Mesendoderm (in vitro differentiated cells): ENCODE results near the gene SHC4.

Source experiments
- DNase-seq: peaks from one replicate; pipeline ENCODE4 v3.0.0; 2013
- H2AK5ac ChIP-seq: 2 replicates; pipeline ENCODE4 v1.6.1; 2013; ENCODE audit warnings: low read length, inconsistent platforms
- H2BK120ac ChIP-seq: 2 replicates; pipeline ENCODE4 v1.6.1; 2013; ENCODE audit warnings: low read depth, mild to moderate bottlenecking, low read length, moderate library complexity, mixed read lengths
- H2BK15ac ChIP-seq: replicated peaks from 2 replicates; pipeline ENCODE4 v1.6.1; 2013; ENCODE audit warnings: low read depth, mild to moderate bottlenecking, moderate library complexity
- H2BK5ac ChIP-seq: 2 replicates; pipeline ENCODE4 v1.6.1; 2013; ENCODE audit warnings: low read length, inconsistent platforms
- H3K18ac ChIP-seq: 2 replicates; pipeline ENCODE4 v1.6.1; 2013; ENCODE audit warnings: mild to moderate bottlenecking, low read length, mixed read lengths
- H3K23ac ChIP-seq: one replicate; pipeline ENCODE4 v1.6.1; 2013; ENCODE audit warnings: low read length
- H3K27ac ChIP-seq: 2 replicates; pipeline ENCODE4 v1.5.1; 2013; ENCODE audit warnings: low read depth, mild to moderate bottlenecking, inconsistent platforms, low read length, moderate library complexity
- H3K27me3 ChIP-seq: 2 replicates; pipeline ENCODE4 v1.6.1; 2013; ENCODE audit warnings: low read length, control low read depth, mild to moderate bottlenecking, inconsistent platforms; ENCODE audit not compliant: insufficient read depth, poor library complexity
- H3K36me3 ChIP-seq: 2 replicates; pipeline ENCODE4 v1.6.1; 2013; ENCODE audit warnings: low read length, inconsistent platforms; ENCODE audit not compliant: control insufficient read depth, insufficient read depth
- H3K4ac ChIP-seq: one replicate; pipeline ENCODE4 v1.6.1; 2013; ENCODE audit warnings: low read depth, mild to moderate bottlenecking, low read length, moderate library complexity
- H3K4me1 ChIP-seq: 2 replicates; pipeline ENCODE4 v1.6.1; 2013; ENCODE audit warnings: low read depth, low read length, inconsistent platforms; ENCODE audit not compliant: control insufficient read depth
- H3K4me2 ChIP-seq: 2 replicates; pipeline ENCODE4 v1.6.1; 2013; ENCODE audit warnings: low read length
- H3K4me3 ChIP-seq: 2 replicates; pipeline ENCODE4 v1.5.1; 2013; ENCODE audit warnings: mild to moderate bottlenecking, low read length
- H3K56ac ChIP-seq: one replicate; pipeline ENCODE4 v1.6.1; 2013; ENCODE audit warnings: low read length
- H3K79me1 ChIP-seq: 2 replicates; pipeline ENCODE4 v1.6.1; 2013; ENCODE audit warnings: low read length, inconsistent platforms
- H3K79me2 ChIP-seq: 2 replicates; pipeline ENCODE4 v1.6.1; 2013; ENCODE audit warnings: mild to moderate bottlenecking, low read length; ENCODE audit not compliant: control insufficient read depth, insufficient read depth
- H3K9ac ChIP-seq: 2 replicates; pipeline ENCODE4 v1.6.1; 2013; ENCODE audit warnings: low read length, inconsistent platforms
- H4K5ac ChIP-seq: one replicate; pipeline ENCODE4 v1.6.1; 2013; ENCODE audit warnings: low read length
- H4K8ac ChIP-seq: one replicate; pipeline ENCODE4 v1.6.1; 2013; ENCODE audit warnings: low read depth, mild to moderate bottlenecking, control low read depth, low read length, moderate library complexity
- WGBS: extraction: QIAGEN DNeasy Blood & Tissue Kit; methylation state at CpG from one replicate; pipeline ENCODE4 v1.1.7; 2013; ENCODE audit warnings: low lambda C conversion rate, missing lambda C conversion rate; ENCODE audit not compliant: insufficient coverage; ENCODE audit errors: extremely low coverage; 5-methylcytosine and 5-hydroxymethylcytosine counted together

SHC4 gene

DNA sequence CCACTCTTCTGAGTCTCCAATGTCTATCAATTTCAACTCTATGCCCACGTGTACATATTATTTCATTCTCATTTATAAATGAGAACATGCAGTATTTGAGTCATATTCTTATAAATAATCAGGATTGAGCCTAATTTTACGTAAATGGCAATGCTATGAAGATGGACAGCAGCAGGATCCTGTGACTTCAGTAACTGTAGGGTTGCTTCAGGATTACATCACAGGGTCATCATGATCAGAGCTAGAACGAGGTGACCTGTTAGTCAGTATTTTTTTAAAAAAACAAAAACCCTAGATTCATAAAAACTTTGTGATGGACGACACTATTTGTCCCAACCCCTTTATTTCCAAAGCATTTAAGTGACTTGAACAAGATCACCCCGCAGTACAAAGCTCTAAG lies 21.8 kb downstream of the SHC4 start:
- Histone ChIP-seq H2BK120ac (no peak overlapping the region), H3K4me2 (no peak overlapping the region), H3K56ac (no peak overlapping the region), H2BK15ac (no peak overlapping the region), H3K79me1 (no peaks in the 10 kb centered on the region), H4K8ac (no peak overlapping the region), H2BK5ac (no peak overlapping the region), H3K27ac (no peak overlapping the region), H3K18ac (no peak overlapping the region), H2AK5ac (no peak overlapping the region), H4K5ac (no peak overlapping the region), H3K36me3 (no peaks in the 10 kb centered on the region), H3K79me2 (no peaks in the 10 kb centered on the region), H3K23ac (no peak overlapping the region), H3K4ac (no peak overlapping the region), H3K4me3 (no peak overlapping the region), H3K4me1 (no peaks in the 10 kb centered on the region), H3K27me3 (no peaks in the 10 kb centered on the region), H3K9ac (no peak overlapping the region)
- DNase-seq: no peak
- 100% methylated on average over 1 of the region's 5 CpGs for WGBS

DNA sequence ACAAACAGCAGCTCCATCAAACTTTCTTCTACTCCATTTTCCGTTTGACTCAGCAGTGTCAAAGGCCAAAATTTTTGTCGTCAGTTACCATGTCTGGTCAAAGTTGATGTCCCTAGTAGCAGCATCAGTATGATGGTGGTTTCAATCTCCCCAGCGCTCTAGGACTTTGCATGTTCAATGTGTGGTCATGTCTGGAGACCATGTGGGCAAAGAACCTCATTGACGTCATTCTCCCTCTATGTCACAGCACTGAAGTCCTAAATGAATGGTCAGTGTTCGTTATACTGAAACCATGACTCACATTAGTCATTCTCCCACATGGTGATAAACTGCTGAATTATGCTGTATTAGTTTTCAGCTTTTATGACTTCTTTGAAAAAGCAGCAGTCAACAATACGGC lies 23.2 kb downstream of the SHC4 start:
- Histone ChIP-seq H3K27ac (no peak overlapping the region), H3K79me1 (no peaks in the 10 kb centered on the region), H3K4me3 (no peak overlapping the region), H2BK120ac (no peak overlapping the region), H3K23ac (no peak overlapping the region), H2BK15ac (no peak overlapping the region), H3K4ac (no peak overlapping the region), H3K27me3 (no peaks in the 10 kb centered on the region), H3K36me3 (no peaks in the 10 kb centered on the region), H4K5ac (no peak overlapping the region), H2AK5ac (no peak overlapping the region), H3K4me2 (no peak overlapping the region), H3K18ac (no peak overlapping the region), H2BK5ac (no peak overlapping the region), H3K56ac (no peak overlapping the region), H3K9ac (no peak overlapping the region), H3K79me2 (no peaks in the 10 kb centered on the region), H4K8ac (no peak overlapping the region), H3K4me1 (no peaks in the 10 kb centered on the region)
- no peak for DNase-seq
- no CpG with 5 or more reads among the region's 6 CpGs for WGBS

DNA sequence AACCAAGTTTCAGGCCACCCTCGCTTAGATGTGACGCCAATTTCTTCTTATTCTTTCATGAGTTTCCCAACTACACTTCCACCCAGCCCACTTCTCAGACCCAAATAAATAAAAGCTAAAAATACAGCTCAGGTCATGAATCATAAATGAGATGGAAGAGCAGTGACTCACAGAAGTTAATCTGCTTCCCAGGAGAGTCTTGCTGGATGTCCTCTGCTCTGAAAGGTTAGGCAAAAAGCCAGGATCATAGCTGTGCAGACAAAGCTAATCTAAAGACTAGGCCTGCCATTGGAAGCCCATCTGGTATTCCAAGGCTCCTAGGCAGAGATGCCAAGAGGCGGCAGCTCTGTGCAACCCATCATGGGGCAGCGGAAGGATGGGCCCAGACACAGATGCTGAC lies 24.1 kb downstream of the SHC4 start:
- WGBS: no CpG with 5 or more reads among the region's 4 CpGs
- no peak overlapping the region for H3K27ac ChIP-seq
- H3K4me2 ChIP-seq: no peak overlapping the region
- H4K8ac ChIP-seq: no peak overlapping the region
- H3K56ac ChIP-seq: no peak overlapping the region
- H2BK15ac ChIP-seq: no peak overlapping the region
- H3K4me1 ChIP-seq: no peaks in the 10 kb centered on the region
- no peak overlapping the region for H3K23ac ChIP-seq
- no peak overlapping the region for H2BK120ac ChIP-seq
- no peaks in the 10 kb centered on the region for H3K36me3 ChIP-seq
- H4K5ac ChIP-seq: no peak overlapping the region
- no peak for DNase-seq
- H2BK5ac ChIP-seq: no peak overlapping the region
- H3K27me3 ChIP-seq: no peaks in the 10 kb centered on the region
- no peaks in the 10 kb centered on the region for H3K79me1 ChIP-seq
- no peak overlapping the region for H3K4ac ChIP-seq
- H2AK5ac ChIP-seq: no peak overlapping the region
- no peak overlapping the region for H3K4me3 ChIP-seq
- H3K9ac ChIP-seq: no peak overlapping the region
- H3K18ac ChIP-seq: no peak overlapping the region
- no peaks in the 10 kb centered on the region for H3K79me2 ChIP-seq

DNA sequence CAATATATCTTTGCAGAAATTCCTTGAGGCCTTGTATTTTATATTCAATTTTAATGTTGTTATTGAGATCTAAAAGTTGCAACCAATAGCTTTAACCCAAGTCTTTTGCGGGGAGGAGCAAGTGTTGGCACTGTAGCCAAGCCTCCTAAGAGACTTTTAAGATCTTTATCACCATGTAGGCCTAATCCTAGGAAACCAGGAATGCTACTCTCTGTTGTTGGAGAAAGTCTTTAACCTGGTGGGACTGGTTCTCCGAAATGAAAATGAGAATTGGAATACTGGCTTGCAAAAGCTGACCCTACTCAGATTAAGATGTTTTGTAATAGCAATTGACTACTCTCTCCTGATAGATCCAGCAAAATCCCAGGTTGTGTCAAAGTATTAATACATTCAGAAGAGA lies 25.8 kb downstream of the SHC4 start:
- Histone ChIP-seq H2AK5ac (no peak overlapping the region), H3K9ac (no peak overlapping the region), H3K4me1 (no peaks in the 10 kb centered on the region), H3K79me1 (no peaks in the 10 kb centered on the region), H3K4ac (no peak overlapping the region), H2BK120ac (no peak overlapping the region), H3K4me2 (no peak overlapping the region), H3K27ac (no peak overlapping the region), H3K79me2 (no peaks in the 10 kb centered on the region), H3K56ac (no peak overlapping the region), H3K4me3 (no peak overlapping the region), H2BK5ac (no peak overlapping the region), H3K18ac (no peak overlapping the region), H2BK15ac (no peak overlapping the region), H4K5ac (no peak overlapping the region), H3K27me3 (no peaks in the 10 kb centered on the region), H4K8ac (no peak overlapping the region), H3K23ac (no peak overlapping the region), H3K36me3 (no peaks in the 10 kb centered on the region)
- WGBS: no CpG with 5 or more reads among the region's 2 CpGs
- DNase-seq: no peak

DNA sequence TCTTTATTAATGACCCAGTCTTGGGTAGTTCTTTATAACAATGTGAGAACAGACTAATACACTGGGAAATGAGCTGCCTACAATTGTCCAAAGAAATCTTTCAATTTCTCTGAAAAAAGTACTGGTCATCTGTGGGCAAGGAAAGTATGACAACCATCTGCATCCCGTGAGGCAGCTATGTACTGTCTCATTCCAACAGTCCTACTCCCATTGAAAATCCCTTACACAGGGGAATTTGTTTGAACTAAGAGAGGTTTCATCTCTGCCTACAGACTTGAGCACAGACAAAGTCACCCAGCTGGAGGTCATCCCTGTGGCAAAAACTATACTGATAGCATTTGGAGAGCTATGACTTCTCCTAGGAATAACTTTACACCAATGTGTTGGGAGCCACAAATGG lies 27.1 kb downstream of the SHC4 start:
- no peak overlapping the region for H4K5ac ChIP-seq
- no peaks in the 10 kb centered on the region for H3K79me2 ChIP-seq
- H4K8ac ChIP-seq: no peak overlapping the region
- no peaks in the 10 kb centered on the region for H3K4me1 ChIP-seq
- no CpG with 5 or more reads among the region's 1 CpG for WGBS
- H3K27ac ChIP-seq: no peak overlapping the region
- H3K4ac ChIP-seq: no peak overlapping the region
- H3K4me3 ChIP-seq: no peak overlapping the region
- H3K79me1 ChIP-seq: no peaks in the 10 kb centered on the region
- no peak overlapping the region for H3K56ac ChIP-seq
- no peak overlapping the region for H3K9ac ChIP-seq
- no peak overlapping the region for H3K23ac ChIP-seq
- no peaks in the 10 kb centered on the region for H3K36me3 ChIP-seq
- H2BK15ac ChIP-seq: no peak overlapping the region
- no peaks in the 10 kb centered on the region for H3K27me3 ChIP-seq
- no peak overlapping the region for H2BK5ac ChIP-seq
- no peak overlapping the region for H2BK120ac ChIP-seq
- no peak for DNase-seq
- H3K4me2 ChIP-seq: no peak overlapping the region
- H2AK5ac ChIP-seq: no peak overlapping the region
- H3K18ac ChIP-seq: no peak overlapping the region

DNA sequence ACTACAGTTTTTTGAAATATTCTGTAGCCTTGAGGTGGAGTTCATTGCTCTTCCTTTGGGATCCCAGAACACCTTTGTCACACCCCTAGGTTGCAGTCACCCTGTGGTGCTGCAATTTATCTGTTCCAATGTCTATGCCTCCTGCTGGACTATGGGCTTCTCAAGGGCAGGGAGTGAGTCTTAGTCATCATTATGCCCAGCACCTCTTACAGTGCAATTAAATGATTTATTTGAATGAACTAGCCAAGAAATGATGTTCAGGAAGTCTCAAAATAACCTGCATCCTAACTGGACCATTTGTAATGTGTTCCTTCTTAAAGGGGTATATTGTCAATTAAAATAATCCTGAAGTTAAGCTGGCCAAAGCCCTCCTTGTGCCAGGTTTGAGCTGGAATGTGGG lies 28.5 kb downstream of the SHC4 start:
- no peak overlapping the region for H3K56ac ChIP-seq
- no peaks in the 10 kb centered on the region for H3K4me1 ChIP-seq
- no peak overlapping the region for H3K23ac ChIP-seq
- no peak overlapping the region for H2BK120ac ChIP-seq
- DNase-seq: no peak
- H2BK5ac ChIP-seq: no peak overlapping the region
- H3K27me3 ChIP-seq: no peaks in the 10 kb centered on the region
- H2AK5ac ChIP-seq: no peak overlapping the region
- no peaks in the 10 kb centered on the region for H3K79me2 ChIP-seq
- H3K79me1 ChIP-seq: no peaks in the 10 kb centered on the region
- no peak overlapping the region for H3K4me2 ChIP-seq
- no peak overlapping the region for H4K8ac ChIP-seq
- H3K18ac ChIP-seq: no peak overlapping the region
- no peak overlapping the region for H3K4ac ChIP-seq
- H2BK15ac ChIP-seq: no peak overlapping the region
- H3K27ac ChIP-seq: no peak overlapping the region
- no peak overlapping the region for H3K9ac ChIP-seq
- no peak overlapping the region for H4K5ac ChIP-seq
- H3K4me3 ChIP-seq: no peak overlapping the region
- H3K36me3 ChIP-seq: no peaks in the 10 kb centered on the region
